Measurements from ENCODE around the gene LEPR.
"Not testable (repeated sequence)": the region's sequence is repeated elsewhere in the genome, so short reads cannot be mapped to it uniquely, and the experiment has no call there.

Gene LEPR

GRCh38 chr1:65455678-65456077, 35.2 kb downstream of the LEPR start:
- WGBS, 2 experiments (ENCODE audit: insufficient coverage in 2 of 2) = 40% methylated on average over 1 of the region's 10 CpGs; no CpG with 5 or more reads in 1 of the 2 experiments
- not testable (repeated sequence) for H3K27ac ChIP-seq (ENCODE audit: low read depth, low read length, severe bottlenecking); H3K4me3 ChIP-seq (ENCODE audit: extremely low read depth, insufficient read depth, low read length, poor library complexity, severe bottlenecking); H3K4me1 ChIP-seq (ENCODE audit: control insufficient read depth, insufficient read depth, low read length, poor library complexity, severe bottlenecking); H3K36me3 ChIP-seq (ENCODE audit: control insufficient read depth, insufficient read depth, low read length); H3K9me3 ChIP-seq (ENCODE audit: control insufficient read depth, low read length)

- no peaks in the 10 kb centered on the region for H3K9me3 ChIP-seq (ENCODE audit: control insufficient read depth, low read length)
- no peaks in the 10 kb centered on the region for H3K36me3 ChIP-seq (ENCODE audit: control insufficient read depth, insufficient read depth, low read length)
- no peak overlapping the region for H3K27ac ChIP-seq (ENCODE audit: low read depth, low read length, severe bottlenecking)
- H3K4me1 ChIP-seq (ENCODE audit: control insufficient read depth, insufficient read depth, low read length, poor library complexity, severe bottlenecking) = no peaks in the 10 kb centered on the region
- no peak overlapping the region for H3K4me3 ChIP-seq (ENCODE audit: extremely low read depth, insufficient read depth, low read length, poor library complexity, severe bottlenecking)
Observed at GRCh38 chr1:65456481-65456880, 36.0 kb downstream of the LEPR start.

DNA sequence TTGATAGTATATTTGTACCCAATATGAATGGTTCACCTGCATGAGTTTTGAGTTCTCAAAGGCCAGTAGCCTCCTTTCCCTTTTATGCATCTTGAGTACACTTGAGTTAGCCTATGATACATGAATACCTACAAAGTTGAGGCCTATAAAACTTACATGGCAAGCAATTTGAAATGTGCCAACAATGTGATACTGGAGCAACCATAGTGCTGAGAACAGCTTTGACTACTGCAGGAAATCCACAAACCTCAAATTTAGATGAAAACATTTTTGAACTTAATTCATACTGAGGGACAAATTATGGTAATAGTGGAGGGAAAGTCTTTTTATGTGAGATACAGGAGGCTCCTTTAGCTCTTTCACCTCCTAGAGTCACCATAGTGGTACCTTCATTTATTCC, 37.4 kb downstream of the LEPR start:
- no peaks in the 10 kb centered on the region for H3K4me1 ChIP-seq (ENCODE audit: control insufficient read depth, insufficient read depth, low read length, poor library complexity, severe bottlenecking)
- H3K4me3 ChIP-seq (ENCODE audit: extremely low read depth, insufficient read depth, low read length, poor library complexity, severe bottlenecking) = no peak overlapping the region
- H3K9me3 ChIP-seq (ENCODE audit: control insufficient read depth, low read length) = no peaks in the 10 kb centered on the region
- H3K27ac ChIP-seq (ENCODE audit: low read depth, low read length, severe bottlenecking) = no peak overlapping the region
- no peaks in the 10 kb centered on the region for H3K36me3 ChIP-seq (ENCODE audit: control insufficient read depth, insufficient read depth, low read length)

DNA sequence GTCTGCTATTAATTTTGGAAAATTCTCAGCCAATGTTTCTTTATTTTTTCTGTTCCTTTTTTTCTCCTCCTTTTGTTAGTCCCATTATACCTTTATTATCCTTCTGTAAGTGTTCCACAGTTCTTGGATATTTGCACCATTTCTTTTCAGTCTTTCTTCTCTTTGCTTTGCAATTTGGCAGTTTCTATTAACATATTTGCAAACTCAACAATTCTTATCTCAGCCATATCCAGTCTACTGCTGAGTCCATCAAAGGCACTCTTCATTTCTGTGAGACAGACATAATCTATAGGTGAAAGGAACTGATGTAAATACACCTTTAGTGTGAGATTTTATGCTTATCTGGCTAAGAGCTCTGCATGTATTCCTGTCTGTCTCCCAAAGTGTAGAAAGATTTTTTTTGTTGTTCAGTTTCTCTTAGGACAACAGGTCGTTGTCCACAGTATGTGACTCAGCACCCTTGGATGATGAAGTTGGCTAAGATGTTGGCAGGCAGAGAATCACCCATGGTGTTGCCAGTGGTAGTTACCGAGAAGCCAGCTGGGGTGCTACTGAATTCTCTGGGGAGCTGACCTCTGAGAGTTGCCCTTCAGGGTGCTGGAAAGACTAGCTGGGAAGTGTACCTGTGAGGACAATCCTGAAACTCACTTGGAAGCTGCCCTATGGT, 38.4 kb downstream of the LEPR start:
- Histone ChIP-seq H3K4me3 (ENCODE audit: extremely low read depth, insufficient read depth, low read length, poor library complexity, severe bottlenecking) (no peak overlapping the region), H3K9me3 (ENCODE audit: control insufficient read depth, low read length) (no peaks in the 10 kb centered on the region), H3K4me1 (ENCODE audit: control insufficient read depth, insufficient read depth, low read length, poor library complexity, severe bottlenecking) (no peaks in the 10 kb centered on the region), H3K27ac (ENCODE audit: low read depth, low read length, severe bottlenecking) (no peak overlapping the region), H3K36me3 (ENCODE audit: control insufficient read depth, insufficient read depth, low read length) (no peaks in the 10 kb centered on the region)
- WGBS, 2 experiments (ENCODE audit: insufficient coverage in 2 of 2) = 95% methylated on average over 2 of the region's 2 CpGs

DNA sequence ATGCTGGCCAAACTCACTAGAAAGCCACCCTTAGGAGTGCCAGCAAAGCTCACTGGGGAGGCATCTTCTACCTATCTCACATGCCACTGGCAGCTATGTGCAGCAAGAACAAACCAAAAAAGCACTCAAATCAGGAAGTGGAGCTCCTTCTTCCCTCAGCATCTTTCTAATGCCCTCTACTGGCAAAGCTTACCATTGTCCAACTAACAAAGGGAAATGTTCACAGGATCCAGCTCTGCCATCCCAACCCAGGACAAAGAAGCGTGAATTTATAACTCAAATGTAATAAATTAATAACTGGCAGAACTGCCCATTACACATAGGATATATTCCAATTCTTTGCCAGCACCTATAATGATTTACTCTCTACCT, 38.9 kb downstream of the LEPR start:
- H3K27ac ChIP-seq (ENCODE audit: low read depth, low read length, severe bottlenecking) = no peak overlapping the region
- WGBS, 2 experiments (ENCODE audit: insufficient coverage in 2 of 2) = no CpG with 5 or more reads among the region's 1 CpG

GRCh38 chr1:65465837-65466236, 45.4 kb downstream of the LEPR start:
- WGBS, 2 experiments (ENCODE audit: insufficient coverage in 2 of 2) = 88 to 100% methylated on average over 1 of the region's 1 CpG
- H3K4me3 ChIP-seq (ENCODE audit: extremely low read depth, insufficient read depth, low read length, poor library complexity, severe bottlenecking); H3K9me3 ChIP-seq (ENCODE audit: control insufficient read depth, low read length); H3K36me3 ChIP-seq (ENCODE audit: control insufficient read depth, insufficient read depth, low read length); H3K27ac ChIP-seq (ENCODE audit: low read depth, low read length, severe bottlenecking): not testable (repeated sequence)
- H3K4me1 ChIP-seq (ENCODE audit: control insufficient read depth, insufficient read depth, low read length, poor library complexity, severe bottlenecking) = peaks cover 15% of the 10 kb centered on the region

More for the DNA sequence above, 38.9 kb downstream of the LEPR start:
- H3K4me3 ChIP-seq (ENCODE audit: extremely low read depth, insufficient read depth, low read length, poor library complexity, severe bottlenecking) = no peak overlapping the region
- H3K9me3 ChIP-seq (ENCODE audit: control insufficient read depth, low read length) = no peaks in the 10 kb centered on the region
- no peaks in the 10 kb centered on the region for H3K36me3 ChIP-seq (ENCODE audit: control insufficient read depth, insufficient read depth, low read length)
- no peaks in the 10 kb centered on the region for H3K4me1 ChIP-seq (ENCODE audit: control insufficient read depth, insufficient read depth, low read length, poor library complexity, severe bottlenecking)

- 25 to 45% methylated on average over 6 of the region's 6 CpGs for WGBS, 2 experiments (ENCODE audit: insufficient coverage in 2 of 2)
- Histone ChIP-seq H3K36me3 (ENCODE audit: control insufficient read depth, insufficient read depth, low read length) (no peaks in the 10 kb centered on the region), H3K27ac (ENCODE audit: low read depth, low read length, severe bottlenecking) (no peak overlapping the region), H3K4me3 (ENCODE audit: extremely low read depth, insufficient read depth, low read length, poor library complexity, severe bottlenecking) (no peak overlapping the region), H3K4me1 (ENCODE audit: control insufficient read depth, insufficient read depth, low read length, poor library complexity, severe bottlenecking) (peaks cover 15% of the 10 kb centered on the region), H3K9me3 (ENCODE audit: control insufficient read depth, low read length) (no peaks in the 10 kb centered on the region)
Observed at GRCh38 chr1:65467536-65467935, 47.1 kb downstream of the LEPR start.

DNA sequence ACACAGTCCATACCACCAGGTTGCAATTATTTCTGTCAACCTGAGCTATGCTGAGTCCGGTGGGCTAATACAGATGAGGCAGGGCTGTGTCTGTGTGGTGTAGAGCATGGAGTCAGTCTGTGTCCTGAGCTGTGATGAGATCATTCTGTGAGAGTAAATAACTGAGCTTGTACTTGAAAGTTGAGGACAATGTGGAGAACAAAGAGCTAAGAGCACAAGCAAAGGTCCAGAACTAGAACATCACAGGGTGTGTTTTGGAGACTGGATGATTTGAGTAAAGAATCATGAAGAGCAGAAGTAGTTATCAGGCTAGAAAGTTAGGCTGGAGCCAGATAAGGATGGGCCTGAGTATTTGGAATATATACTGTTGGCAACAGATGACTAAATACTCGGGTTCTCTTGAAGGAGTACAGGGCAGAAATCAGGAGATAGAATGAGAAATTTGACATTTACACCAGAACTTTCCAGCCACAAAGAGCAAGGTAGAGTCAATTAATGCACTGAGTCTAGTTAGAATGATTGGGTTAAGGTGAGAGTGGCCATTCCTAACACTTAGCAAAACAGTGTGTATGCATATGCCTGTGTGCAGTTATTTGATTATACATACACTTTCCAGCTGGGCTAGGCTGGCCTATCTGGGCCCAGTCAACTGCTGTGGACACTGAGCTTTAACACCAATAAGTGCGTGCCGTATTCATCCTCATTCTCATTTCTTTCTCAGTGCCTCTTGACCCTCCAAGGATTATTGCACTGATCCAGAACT, 48.8 kb downstream of the LEPR start:
- WGBS, 2 experiments (ENCODE audit: insufficient coverage in 2 of 2) = 67 to 72% methylated on average over 2 to 3 of the region's 4 CpGs
- H3K4me1 ChIP-seq (ENCODE audit: control insufficient read depth, insufficient read depth, low read length, poor library complexity, severe bottlenecking) = peaks cover 15% of the 10 kb centered on the region
- H3K27ac ChIP-seq (ENCODE audit: low read depth, low read length, severe bottlenecking) = no peak overlapping the region
- no peak overlapping the region for H3K4me3 ChIP-seq (ENCODE audit: extremely low read depth, insufficient read depth, low read length, poor library complexity, severe bottlenecking)
- no peaks in the 10 kb centered on the region for H3K9me3 ChIP-seq (ENCODE audit: control insufficient read depth, low read length)
- no peaks in the 10 kb centered on the region for H3K36me3 ChIP-seq (ENCODE audit: control insufficient read depth, insufficient read depth, low read length)

- no peaks in the 10 kb centered on the region for H3K9me3 ChIP-seq (ENCODE audit: control insufficient read depth, low read length)
- no peaks in the 10 kb centered on the region for H3K36me3 ChIP-seq (ENCODE audit: control insufficient read depth, insufficient read depth, low read length)
- H3K27ac ChIP-seq (ENCODE audit: low read depth, low read length, severe bottlenecking) = no peak overlapping the region
- H3K4me1 ChIP-seq (ENCODE audit: control insufficient read depth, insufficient read depth, low read length, poor library complexity, severe bottlenecking) = peaks cover 15% of the 10 kb centered on the region
- WGBS, 2 experiments (ENCODE audit: insufficient coverage in 2 of 2) = 90 to 100% methylated on average over 2 of the region's 4 CpGs
- no peak overlapping the region for H3K4me3 ChIP-seq (ENCODE audit: extremely low read depth, insufficient read depth, low read length, poor library complexity, severe bottlenecking)
Observed at GRCh38 chr1:65469889-65470340, 49.4 kb downstream of the LEPR start.

Data from mesodermal cell (in vitro differentiated cells).